Neural crest cell (in vitro differentiated cells): ENCODE data around the gene UBE2H. TPM values are rescaled to one million over a fixed set of nuclear protein-coding genes. Genes with fewer than 3 reads are reported as not detected.

Source experiments
- DNase-seq: peaks from one replicate; pipeline ENCODE4 v3.0.0; 2021; ENCODE audit warnings: low read depth, mixed read lengths, low spot score
- H3K27ac Mint-ChIP-seq: one replicate; pipeline ENCODE4 v1.8.0; 2021; ENCODE audit warnings: mild to moderate bottlenecking, mixed read lengths; ENCODE audit not compliant: unreplicated experiment
- H3K27me3 Mint-ChIP-seq: 2 replicates; pipeline ENCODE4 v1.8.0; 2021; ENCODE audit warnings: low read depth, mild to moderate bottlenecking, mixed read lengths
- H3K36me3 Mint-ChIP-seq: 2 replicates; pipeline ENCODE4 v1.8.0; 2021; ENCODE audit warnings: low read depth, mild to moderate bottlenecking, mixed read lengths
- H3K4me1 Mint-ChIP-seq: 2 replicates; pipeline ENCODE4 v1.8.0; 2021; ENCODE audit warnings: mixed read lengths
- H3K4me3 Mint-ChIP-seq: one replicate; pipeline ENCODE4 v1.8.0; 2021; ENCODE audit warnings: mild to moderate bottlenecking, mixed read lengths
- H3K9me3 Mint-ChIP-seq: 2 replicates; pipeline ENCODE4 v1.8.0; 2021; ENCODE audit warnings: mixed read lengths
- CTCF ChIP-seq: fragments of 200-600 bp; sonication (generic); conservative IDR thresholded peaks from 2 replicates; pipeline ENCODE4 v1.5.0; 2021; ENCODE audit warnings: antibody characterized with exemption, mild to moderate bottlenecking
- total RNA-seq: library from RNA; stranded (reverse); gene quantifications from 2 replicates; pipeline ENCODE4 v1.2.1, GENCODE V29; 2021

UBE2H gene
- total RNA-seq, 1 donor from 2014 or later: 43.4 TPM

- Mint-ChIP-seq H3K4me1 (no peaks in the 10 kb centered on the region), H3K27ac (no peak overlapping the region)
- no peak for TF ChIP-seq CTCF
These were observed 144.9 kb downstream of the UBE2H start for GRCh38 chr7:129807863-129808262.

DNA sequence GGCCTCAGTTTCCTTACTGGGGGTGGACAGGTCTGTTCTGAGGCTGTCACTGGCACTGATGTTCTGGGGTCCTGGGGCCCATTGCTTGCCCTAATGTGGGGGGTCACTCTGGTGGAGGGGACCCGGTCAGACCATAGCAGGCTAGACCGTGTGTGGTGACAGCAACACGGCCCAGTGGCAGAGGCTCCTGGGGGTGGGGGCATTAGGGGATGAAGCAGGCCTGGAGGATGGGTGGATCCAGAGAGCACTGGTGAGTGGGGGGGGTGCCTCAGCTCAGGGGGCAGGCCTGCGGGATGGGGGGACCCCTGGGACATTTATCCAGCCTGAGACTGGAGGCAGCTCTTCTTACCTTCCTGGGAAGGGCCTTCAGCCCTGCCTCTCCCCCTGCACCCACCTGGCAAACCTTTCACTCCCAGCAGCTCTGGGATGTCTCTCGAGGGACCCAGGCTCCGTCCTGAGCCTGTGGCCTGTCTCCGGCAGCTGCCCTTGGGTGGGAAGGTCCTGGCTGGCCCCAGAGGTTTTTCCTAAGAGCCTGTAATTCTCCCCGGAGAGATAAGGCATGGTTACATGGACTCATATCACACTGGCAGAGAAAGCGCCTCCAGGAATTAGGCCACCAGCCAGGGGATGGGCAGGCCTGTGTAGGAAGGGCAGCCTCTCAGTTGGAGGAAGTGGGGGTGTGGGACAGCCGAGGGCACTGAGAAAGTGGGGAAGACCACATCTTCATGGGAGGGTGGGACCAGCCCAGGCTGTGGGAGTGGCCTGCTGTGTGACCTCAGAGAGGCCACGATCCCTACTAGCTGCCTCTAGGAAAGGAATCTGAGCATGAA, 147.7 kb downstream of the UBE2H start:
- TF ChIP-seq CTCF: no peak
- no peak overlapping the region for H3K4me3 Mint-ChIP-seq
- no peak for DNase-seq
- H3K27me3 Mint-ChIP-seq: no peaks in the 10 kb centered on the region
- H3K4me1 Mint-ChIP-seq: no peaks in the 10 kb centered on the region
- no peaks in the 10 kb centered on the region for H3K9me3 Mint-ChIP-seq
- H3K27ac Mint-ChIP-seq: no peak overlapping the region
- no peaks in the 10 kb centered on the region for H3K36me3 Mint-ChIP-seq

More at GRCh38 chr7:129807863-129808262, 144.9 kb downstream of the UBE2H start:
- no peak overlapping the region for H3K4me3 Mint-ChIP-seq
- H3K36me3 Mint-ChIP-seq: no peaks in the 10 kb centered on the region
- no peaks in the 10 kb centered on the region for H3K27me3 Mint-ChIP-seq
- DNase-seq: no peak
- H3K9me3 Mint-ChIP-seq: no peaks in the 10 kb centered on the region

DNA sequence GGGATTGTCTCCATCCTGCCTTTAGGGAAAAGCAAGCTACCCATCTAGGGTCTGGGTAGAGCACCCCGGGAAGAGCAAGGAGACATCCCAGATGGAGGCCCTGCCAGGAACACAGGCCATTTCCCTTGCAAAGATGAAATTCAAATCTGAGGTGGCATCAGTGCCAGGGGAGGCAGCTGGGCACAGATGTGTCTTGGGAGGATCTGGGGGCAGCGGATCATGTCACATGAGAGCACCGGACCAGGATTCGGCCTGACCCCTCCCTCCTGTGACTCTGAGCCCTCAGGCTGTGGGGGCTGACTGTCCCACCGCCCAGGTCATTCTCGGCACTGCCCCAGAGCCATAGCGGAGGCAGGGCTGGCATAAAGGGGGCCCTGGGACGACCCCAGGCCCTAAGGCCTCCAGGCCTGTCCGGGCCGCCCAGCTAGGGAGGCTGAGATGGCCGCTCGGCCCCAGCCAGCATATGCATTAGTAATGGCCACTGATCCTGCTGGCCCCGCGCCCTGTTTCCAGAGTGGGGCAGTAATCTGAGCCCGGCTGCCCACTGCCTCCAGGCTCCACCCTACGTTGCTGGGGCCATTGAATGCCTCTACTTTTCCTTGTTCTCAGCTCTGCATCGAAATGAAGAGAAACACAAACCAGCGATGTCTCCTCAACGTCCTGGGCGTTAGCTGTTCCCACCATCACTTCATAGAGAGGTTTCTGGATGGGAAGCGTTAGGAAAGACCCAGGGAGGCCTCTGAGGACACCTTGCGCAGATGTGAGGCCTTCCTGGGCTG, 148.5 kb downstream of the UBE2H start:
- no peak overlapping the region for H3K27ac Mint-ChIP-seq
- H3K4me3 Mint-ChIP-seq: no peak overlapping the region
- no peaks in the 10 kb centered on the region for H3K27me3 Mint-ChIP-seq
- no peak for DNase-seq
- H3K9me3 Mint-ChIP-seq: no peaks in the 10 kb centered on the region
- no peaks in the 10 kb centered on the region for H3K36me3 Mint-ChIP-seq
- H3K4me1 Mint-ChIP-seq: no peaks in the 10 kb centered on the region
- TF ChIP-seq CTCF: no peak

DNA sequence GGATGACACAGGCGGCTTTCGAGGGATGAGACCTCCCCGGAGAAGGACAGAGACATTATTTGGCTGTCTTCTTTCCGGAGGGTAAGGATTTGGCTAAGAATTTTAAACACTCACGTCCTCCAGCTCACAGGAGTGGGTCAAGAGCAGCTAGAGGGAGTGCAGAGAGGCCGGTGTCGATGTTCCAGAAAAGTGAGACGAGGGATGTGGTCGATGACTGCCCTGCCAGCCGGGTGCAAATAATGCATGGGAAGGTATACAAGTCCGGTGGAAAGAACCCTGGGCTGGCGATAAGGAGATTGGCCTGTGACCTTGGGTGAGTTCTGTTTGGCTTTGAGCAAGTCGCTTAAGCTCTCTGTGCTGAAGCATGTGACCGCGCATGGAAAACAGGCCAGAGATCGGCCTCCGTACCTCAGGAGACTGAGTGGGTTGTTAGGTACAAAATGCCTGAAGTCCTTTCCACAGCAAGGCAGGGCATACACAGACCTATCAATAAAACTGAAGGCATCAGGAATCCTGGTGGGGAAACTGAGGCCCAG, 149.1 kb downstream of the UBE2H start:
- H3K36me3 Mint-ChIP-seq: no peaks in the 10 kb centered on the region
- H3K27ac Mint-ChIP-seq: no peak overlapping the region
- no peaks in the 10 kb centered on the region for H3K27me3 Mint-ChIP-seq
- H3K4me1 Mint-ChIP-seq: no peaks in the 10 kb centered on the region
- no peak for TF ChIP-seq CTCF
- DNase-seq: no peak
- no peaks in the 10 kb centered on the region for H3K9me3 Mint-ChIP-seq
- H3K4me3 Mint-ChIP-seq: no peak overlapping the region

DNA sequence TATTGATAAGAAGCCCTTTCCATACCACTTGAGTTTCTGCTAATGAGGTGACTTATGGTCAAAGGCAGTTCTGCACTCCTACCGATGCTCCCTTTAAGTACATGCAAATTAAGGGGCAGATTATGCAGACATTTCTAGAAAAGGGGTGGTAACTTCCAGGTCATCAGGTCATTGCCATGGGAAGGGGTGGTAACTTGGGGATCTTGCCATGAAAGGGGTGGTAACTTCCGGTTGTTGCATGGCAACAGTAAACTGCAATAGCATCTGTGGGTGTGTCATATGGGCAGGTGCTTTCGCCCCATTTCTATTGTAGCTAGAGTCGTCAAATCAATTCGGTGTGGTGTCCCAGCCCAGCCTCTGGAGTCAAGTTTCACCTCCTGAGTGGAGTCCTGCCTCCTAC, 150.9 kb downstream of the UBE2H start:
- no peaks in the 10 kb centered on the region for H3K4me1 Mint-ChIP-seq
- no peak for DNase-seq
- H3K4me3 Mint-ChIP-seq: no peak overlapping the region
- no peaks in the 10 kb centered on the region for H3K36me3 Mint-ChIP-seq
- no peak overlapping the region for H3K27ac Mint-ChIP-seq
- no peaks in the 10 kb centered on the region for H3K9me3 Mint-ChIP-seq
- no peaks in the 10 kb centered on the region for H3K27me3 Mint-ChIP-seq
- no peak for TF ChIP-seq CTCF
